RWPE1 (cell line): ENCODE data around the gene GYPB.
"Not testable (repeated sequence)": the region's sequence is repeated elsewhere in the genome, so short reads cannot be mapped to it uniquely, and the experiment has no call there.

Source experiments
- CTCF ChIA-PET: fragments of 350-600 bp; sonication (Branson Sonifier 250); formaldehyde crosslinking; extraction: SDS; loops from one replicate; lab custom pipeline; 2021; lab: Yijun Ruan, JAX
- POLR2A ChIA-PET: fragments of 400-600 bp; formaldehyde crosslinking; extraction: SDS; loops from one replicate; lab custom pipeline; 2020; ENCODE audit warnings: antibody characterized with exemption; ENCODE audit not compliant: low non-redundant PET; lab: Yijun Ruan, JAX
- DNase-seq: peaks from one replicate; pipeline ENCODE4 v3.0.0; 2012; ENCODE audit warnings: low spot score
- H3K27ac ChIP-seq: fragments of 450-650 bp; 2 replicates; pipeline ENCODE4 v1.5.1; 2017
- CTCF ChIP-seq: fragments of 450-650 bp; conservative IDR thresholded peaks from 2 replicates; pipeline ENCODE4 v1.5.1; 2017; ENCODE audit warnings: low read depth, mild to moderate bottlenecking

Gene GYPB

GRCh38 chr4:144022772-144023400 is 3.7 kb upstream of the GYPB start:
- H3K27ac ChIP-seq, CTCF ChIA-PET, POLR2A ChIA-PET, DNase-seq: not testable (repeated sequence)

GRCh38 chr4:144021336-144021990 is 2.3 kb upstream of the GYPB start:
- CTCF ChIA-PET, POLR2A ChIA-PET, H3K27ac ChIP-seq: not testable (repeated sequence)
- DNase-seq, result peak; percentile 1
- peak; percentile 62 for TF ChIP-seq CTCF

GRCh38 chr4:144018223-144019000 is 768 bp downstream of the GYPB start:
- H3K27ac ChIP-seq, POLR2A ChIA-PET, DNase-seq, CTCF ChIA-PET: not testable (repeated sequence)

- H3K27ac ChIP-seq, POLR2A ChIA-PET, DNase-seq, CTCF ChIA-PET: not testable (repeated sequence)
Observed at GRCh38 chr4:144017271-144017670, 1.9 kb downstream of the GYPB start.

- POLR2A ChIA-PET, result interaction anchor here (0.6 kb wide), 1 partner anchor 1030 kb away, joined by 6 read pairs; no protein-coding TSS in a partner anchor
- DNase-seq, CTCF ChIA-PET, H3K27ac ChIP-seq: not testable (repeated sequence)
Observed at GRCh38 chr4:144016057-144016605, 3.0 kb downstream of the GYPB start.

GRCh38 chr4:144014808-144015207 is 4.4 kb downstream of the GYPB start:
- H3K27ac ChIP-seq, result no peak overlapping the region
- no peak for DNase-seq
- TF ChIP-seq CTCF, result no peak
- ChIA-PET POLR2A (no interaction called here), CTCF (no interaction called here)

GRCh38 chr4:144008602-144009001 is 10.6 kb downstream of the GYPB start:
- CTCF ChIA-PET, DNase-seq, POLR2A ChIA-PET, H3K27ac ChIP-seq: not testable (repeated sequence)

GRCh38 chr4:144007960-144008359 is 11.2 kb downstream of the GYPB start:
- CTCF ChIA-PET, POLR2A ChIA-PET, DNase-seq, H3K27ac ChIP-seq: not testable (repeated sequence)

- CTCF ChIA-PET, DNase-seq, H3K27ac ChIP-seq, POLR2A ChIA-PET: not testable (repeated sequence)
Observed at GRCh38 chr4:144006200-144006803, 12.9 kb downstream of the GYPB start.

- H3K27ac ChIP-seq, POLR2A ChIA-PET, CTCF ChIA-PET, DNase-seq: not testable (repeated sequence)
Observed at GRCh38 chr4:144005558-144005953, 13.6 kb downstream of the GYPB start.

- CTCF ChIA-PET, DNase-seq, POLR2A ChIA-PET, H3K27ac ChIP-seq: not testable (repeated sequence)
Observed at GRCh38 chr4:144004868-144005557, 14.2 kb downstream of the GYPB start.

- DNase-seq, POLR2A ChIA-PET, CTCF ChIA-PET, H3K27ac ChIP-seq: not testable (repeated sequence)
Observed at GRCh38 chr4:144003890-144004265, 15.3 kb downstream of the GYPB start.

- CTCF ChIA-PET, H3K27ac ChIP-seq, DNase-seq, POLR2A ChIA-PET: not testable (repeated sequence)
Observed at GRCh38 chr4:144003205-144003889, 15.8 kb downstream of the GYPB start.
